ENCODE measurements around the gene CASP2.
"Not testable (repeated sequence)": the region's sequence is repeated elsewhere in the genome, so short reads cannot be mapped to it uniquely, and the experiment has no call there.

The CASP2 gene

DNA sequence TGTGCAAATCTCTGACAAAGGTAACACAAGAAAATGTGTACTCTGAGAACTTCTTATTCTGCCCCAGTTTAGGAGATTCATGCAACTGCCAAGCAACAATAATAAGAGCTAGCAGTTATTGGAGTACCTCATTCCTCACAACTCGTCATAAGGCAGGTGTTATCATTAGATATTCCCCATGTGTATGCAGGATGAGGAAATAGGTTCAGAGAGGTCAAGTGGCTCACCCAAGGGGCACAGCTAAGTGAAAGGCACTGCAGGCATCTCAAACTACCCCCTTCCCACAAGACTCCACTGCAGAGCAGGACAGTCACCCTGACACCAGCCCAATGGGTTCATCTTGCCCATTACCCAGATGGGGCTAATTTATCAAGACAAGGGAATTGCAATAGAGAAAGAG, 26.2 kb upstream of the CASP2 start:
- in situ Hi-C loops (cut with HindIII; ENCODE audit: low pct_ligation_motif_present, low pct_unique_long_range_greater_than_20kb, low sequenced_read_pairs), result no loop called here
- DNase-seq, result no peak

- peak; percentile 86 for DNase-seq
- in situ Hi-C loops (cut with HindIII; ENCODE audit: low pct_ligation_motif_present, low pct_unique_long_range_greater_than_20kb, low sequenced_read_pairs), result no loop called here
Observed at GRCh38 chr7:143263266-143264195, 24.6 kb upstream of the CASP2 start, which contains the start of gene GSTK1. Gene GSTK1, plus strand, starts transcription at chr7:143263441. Its CDS starts 73 bp downstream, at chr7:143263514.

DNA sequence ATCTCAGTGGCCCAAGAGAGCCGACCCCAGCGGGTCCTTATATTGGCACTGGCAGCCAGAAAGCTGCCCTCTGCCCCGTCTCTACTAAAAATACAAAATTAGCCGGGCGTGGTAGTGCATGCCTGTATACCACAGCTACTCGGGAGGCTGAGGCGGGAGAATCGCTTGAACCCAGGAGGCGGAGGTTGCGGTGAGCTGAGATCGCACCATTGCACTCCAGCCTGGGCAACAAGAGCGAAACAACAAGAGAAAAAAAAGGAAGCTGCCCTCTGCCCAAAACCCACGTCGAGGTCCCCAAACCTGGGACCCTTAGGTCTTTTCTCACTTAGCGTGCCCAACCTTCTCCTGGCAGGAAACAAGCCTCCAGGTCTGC, 24.0 kb upstream of the CASP2 start:
- in situ Hi-C loops (cut with HindIII; ENCODE audit: low pct_ligation_motif_present, low pct_unique_long_range_greater_than_20kb, low sequenced_read_pairs), result not testable (repeated sequence)

DNA sequence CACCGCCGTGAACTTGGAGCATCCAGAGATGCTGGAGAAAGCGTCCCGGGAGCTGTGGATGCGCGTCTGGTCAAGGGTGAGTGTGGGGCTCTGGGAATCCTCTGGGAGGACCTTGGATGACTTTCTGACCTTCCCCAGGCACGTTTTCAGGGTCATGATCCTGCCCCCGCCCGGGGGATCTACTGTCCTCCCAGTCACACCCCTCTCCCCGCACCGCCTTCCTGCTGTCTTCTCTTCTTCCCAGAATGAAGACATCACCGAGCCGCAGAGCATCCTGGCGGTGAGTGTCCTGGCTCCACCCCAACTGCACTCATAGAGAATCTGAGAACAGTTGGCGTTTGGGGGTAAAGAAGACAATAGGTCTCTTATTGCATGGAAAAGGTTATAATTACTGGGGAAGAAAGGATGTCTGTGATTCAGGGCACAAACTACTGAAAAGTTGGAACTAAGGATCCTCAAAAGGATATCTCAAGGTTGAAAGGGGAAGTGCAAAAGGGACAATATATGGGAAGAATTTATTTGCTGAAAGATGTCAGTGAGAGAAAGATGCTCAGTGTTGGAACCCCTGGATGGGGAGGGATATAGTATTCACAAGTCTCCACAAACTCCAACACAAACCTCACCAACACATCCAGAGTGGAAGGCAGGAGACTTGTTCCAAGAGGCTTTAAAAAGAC, 23.0 kb upstream of the CASP2 start:
- DNase-seq, result no peak
- in situ Hi-C loops (cut with HindIII; ENCODE audit: low pct_ligation_motif_present, low pct_unique_long_range_greater_than_20kb, low sequenced_read_pairs), result no loop called here

More for the DNA sequence above, 24.0 kb upstream of the CASP2 start:
- not testable (repeated sequence) for DNase-seq

DNA sequence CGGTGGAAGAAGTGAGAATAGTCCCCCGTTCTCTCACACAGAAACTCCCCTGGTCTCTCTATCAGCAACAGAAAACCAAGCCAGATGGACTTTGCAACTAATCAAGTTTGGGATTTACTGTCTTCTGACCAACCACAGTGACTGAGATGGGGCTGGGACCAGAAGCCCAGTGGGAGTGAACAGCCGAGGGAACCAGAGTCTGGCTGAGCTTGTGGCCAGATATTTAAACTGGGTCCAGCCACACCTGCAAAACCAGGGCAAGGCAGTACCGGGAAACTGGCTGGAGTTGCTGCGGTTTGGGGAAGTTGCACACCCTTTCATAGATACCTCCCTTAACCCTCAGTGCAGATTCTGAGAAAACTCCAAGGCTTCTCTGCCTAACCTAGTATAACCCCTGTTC, 18.9 kb upstream of the CASP2 start:
- in situ Hi-C loops (cut with HindIII; ENCODE audit: low pct_ligation_motif_present, low pct_unique_long_range_greater_than_20kb, low sequenced_read_pairs), result no loop called here
- no peak for DNase-seq

GRCh38 chr7:143271240-143271639, 16.9 kb upstream of the CASP2 start:
- no peak for DNase-seq

DNA sequence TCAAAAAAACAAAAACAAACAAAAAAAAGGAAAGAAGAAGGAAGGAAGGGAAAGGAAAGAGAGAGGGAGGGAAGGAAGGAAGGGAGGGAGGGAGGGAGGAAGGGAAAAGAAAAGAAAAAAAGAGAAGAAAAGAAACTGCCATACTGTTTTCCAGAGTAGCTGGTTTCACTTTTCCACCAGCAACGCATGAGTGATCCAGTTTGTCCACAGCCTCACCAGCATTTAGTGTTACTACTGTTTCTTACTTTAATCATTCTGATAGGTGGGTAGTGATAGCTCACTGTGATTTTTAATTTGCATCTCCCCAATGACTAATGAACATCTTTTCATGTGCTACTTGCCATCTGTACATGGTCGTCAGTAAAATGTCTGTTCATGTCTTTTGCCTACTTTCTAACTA, 15.3 kb upstream of the CASP2 start:
- no peak for DNase-seq
- in situ Hi-C loops (cut with HindIII; ENCODE audit: low pct_ligation_motif_present, low pct_unique_long_range_greater_than_20kb, low sequenced_read_pairs), result no loop called here

More at GRCh38 chr7:143271240-143271639, 16.9 kb upstream of the CASP2 start:
- in situ Hi-C loops (cut with HindIII; ENCODE audit: low pct_ligation_motif_present, low pct_unique_long_range_greater_than_20kb, low sequenced_read_pairs), result no loop called here

DNA sequence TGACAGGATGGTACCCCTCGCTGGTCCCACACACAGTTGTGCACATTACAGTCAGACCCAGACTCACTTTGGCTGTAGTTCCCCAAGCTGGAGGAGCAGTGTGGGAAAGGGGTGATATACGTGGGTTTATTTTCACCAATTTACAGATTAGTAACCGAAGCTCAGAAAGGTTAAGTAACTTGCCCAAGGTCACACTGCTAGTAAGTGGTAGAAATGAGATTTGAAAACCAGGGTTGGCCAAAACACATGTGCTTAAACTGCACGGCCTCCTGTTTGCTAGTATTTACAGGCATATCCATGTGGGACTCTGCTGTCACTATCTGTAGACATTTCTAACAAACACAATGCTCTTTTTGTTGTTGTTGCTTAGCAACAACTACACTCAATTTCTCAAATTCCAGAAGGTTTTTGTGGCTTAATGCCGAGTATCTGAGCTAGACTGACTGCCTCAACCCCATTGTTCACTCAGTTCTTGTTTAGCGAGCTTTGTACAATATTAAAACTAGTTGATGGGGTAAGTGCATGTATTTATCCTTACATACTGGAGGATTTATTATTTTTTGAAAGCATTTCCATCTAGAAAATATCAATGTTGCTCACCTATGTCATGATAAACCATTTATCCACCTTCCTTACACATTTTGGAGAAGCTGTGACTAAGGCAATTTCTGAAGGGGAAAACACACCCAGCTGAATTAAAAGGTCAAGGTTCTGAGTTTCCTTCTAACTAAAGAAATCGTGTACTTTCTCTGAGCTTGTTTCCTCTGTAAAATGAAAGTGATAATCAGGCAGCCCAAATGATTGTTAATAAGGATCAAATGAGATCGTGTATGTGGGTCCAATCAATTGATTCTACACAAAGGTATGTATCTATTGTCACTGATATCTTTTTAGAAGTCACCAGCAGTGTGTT, 8.7 kb upstream of the CASP2 start:
- DNase-seq, result peak; percentile 65
- in situ Hi-C loops (cut with HindIII; ENCODE audit: low pct_ligation_motif_present, low pct_unique_long_range_greater_than_20kb, low sequenced_read_pairs), result no loop called here

- in situ Hi-C loops (cut with HindIII; ENCODE audit: low pct_ligation_motif_present, low pct_unique_long_range_greater_than_20kb, low sequenced_read_pairs), result no loop called here
- DNase-seq, result no peak
Observed at GRCh38 chr7:143280160-143280559, 8.0 kb upstream of the CASP2 start.

- DNase-seq, result no peak
- in situ Hi-C loops (cut with HindIII; ENCODE audit: low pct_ligation_motif_present, low pct_unique_long_range_greater_than_20kb, low sequenced_read_pairs), result no loop called here
Observed at GRCh38 chr7:143280566-143280965, 7.6 kb upstream of the CASP2 start.

GRCh38 chr7:143281529-143281928, 6.6 kb upstream of the CASP2 start:
- DNase-seq, result no peak
- in situ Hi-C loops (cut with HindIII; ENCODE audit: low pct_ligation_motif_present, low pct_unique_long_range_greater_than_20kb, low sequenced_read_pairs), result no loop called here

- DNase-seq, result no peak
- in situ Hi-C loops (cut with HindIII; ENCODE audit: low pct_ligation_motif_present, low pct_unique_long_range_greater_than_20kb, low sequenced_read_pairs), result no loop called here
Observed at GRCh38 chr7:143282124-143282523, 6.0 kb upstream of the CASP2 start.

DNA sequence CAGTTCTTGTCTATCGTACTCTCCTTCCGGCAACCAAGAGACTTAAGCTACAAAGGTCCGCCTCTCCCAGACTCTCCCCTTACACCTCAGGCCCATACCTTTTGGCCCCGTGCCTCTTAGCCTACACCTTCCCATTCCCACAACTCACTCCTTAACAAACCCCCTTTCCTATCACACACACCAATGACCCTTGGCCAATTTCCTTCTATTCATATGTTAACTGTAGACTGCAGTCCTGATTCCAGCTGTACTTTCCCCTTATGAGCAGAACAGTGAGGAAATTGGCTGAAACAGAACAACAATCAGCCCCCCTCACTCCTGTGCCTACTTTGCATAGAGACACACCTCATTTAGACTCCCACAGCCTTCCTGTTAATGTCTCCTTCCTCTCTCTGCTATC, 4.8 kb upstream of the CASP2 start:
- DNase-seq, result no peak
- in situ Hi-C loops (cut with HindIII; ENCODE audit: low pct_ligation_motif_present, low pct_unique_long_range_greater_than_20kb, low sequenced_read_pairs), result no loop called here

DNA sequence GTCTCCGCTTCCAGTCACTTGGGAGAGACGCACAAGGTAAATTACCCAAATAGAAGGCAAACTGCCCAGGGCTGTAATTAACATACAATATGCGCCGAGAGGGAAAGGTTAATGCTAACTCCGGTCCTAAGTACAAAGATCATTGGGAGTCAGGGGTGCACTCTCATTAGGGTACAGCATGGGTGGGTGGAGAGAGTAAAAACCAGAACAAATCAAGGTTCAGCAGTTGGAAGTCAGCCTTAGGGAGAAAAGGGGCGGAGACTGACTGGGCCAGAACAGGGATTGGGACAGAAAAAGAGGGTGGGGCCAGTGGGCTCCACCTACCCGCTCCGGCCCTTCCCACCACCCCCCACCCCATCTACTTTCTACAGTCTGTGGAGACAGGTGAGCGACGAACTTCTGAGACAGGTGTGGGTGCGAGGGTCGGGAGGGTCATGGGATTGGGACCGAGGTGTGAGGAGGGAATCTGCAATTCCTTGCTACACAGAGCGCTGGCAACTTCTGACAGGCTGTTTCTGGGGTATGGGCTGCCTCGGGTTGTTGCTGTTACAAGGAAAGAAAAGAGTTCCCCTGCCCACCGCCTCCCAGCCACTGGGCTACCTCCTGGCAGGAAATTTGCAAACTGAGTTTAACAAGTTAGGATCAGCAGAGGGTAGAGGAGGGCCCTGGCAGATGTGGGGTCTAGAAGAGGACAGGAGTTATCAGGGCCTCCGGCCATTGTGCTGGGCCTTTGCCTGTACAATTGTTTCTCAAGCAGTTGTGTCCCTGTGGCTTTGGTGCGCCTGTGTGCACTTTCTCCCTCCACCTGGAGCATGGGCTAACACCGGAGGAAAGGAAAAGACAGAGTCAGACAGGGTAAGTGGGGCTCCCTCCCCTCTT, 3.3 kb upstream of the CASP2 start, which contains the start of gene TMEM139:
TSS of gene TMEM139 (plus strand) at position 368 of the 879 bp plus-strand sequence. CDS start 1,000 bp downstream, outside the sequence.
- DNase-seq, result peak; percentile 91
- in situ Hi-C loops (cut with HindIII; ENCODE audit: low pct_ligation_motif_present, low pct_unique_long_range_greater_than_20kb, low sequenced_read_pairs), result no loop called here

GRCh38 chr7:143285470-143285778, 2.7 kb upstream of the CASP2 start:
- peak; percentile 98 for DNase-seq
- in situ Hi-C loops (cut with HindIII; ENCODE audit: low pct_ligation_motif_present, low pct_unique_long_range_greater_than_20kb, low sequenced_read_pairs), result no loop called here

DNA sequence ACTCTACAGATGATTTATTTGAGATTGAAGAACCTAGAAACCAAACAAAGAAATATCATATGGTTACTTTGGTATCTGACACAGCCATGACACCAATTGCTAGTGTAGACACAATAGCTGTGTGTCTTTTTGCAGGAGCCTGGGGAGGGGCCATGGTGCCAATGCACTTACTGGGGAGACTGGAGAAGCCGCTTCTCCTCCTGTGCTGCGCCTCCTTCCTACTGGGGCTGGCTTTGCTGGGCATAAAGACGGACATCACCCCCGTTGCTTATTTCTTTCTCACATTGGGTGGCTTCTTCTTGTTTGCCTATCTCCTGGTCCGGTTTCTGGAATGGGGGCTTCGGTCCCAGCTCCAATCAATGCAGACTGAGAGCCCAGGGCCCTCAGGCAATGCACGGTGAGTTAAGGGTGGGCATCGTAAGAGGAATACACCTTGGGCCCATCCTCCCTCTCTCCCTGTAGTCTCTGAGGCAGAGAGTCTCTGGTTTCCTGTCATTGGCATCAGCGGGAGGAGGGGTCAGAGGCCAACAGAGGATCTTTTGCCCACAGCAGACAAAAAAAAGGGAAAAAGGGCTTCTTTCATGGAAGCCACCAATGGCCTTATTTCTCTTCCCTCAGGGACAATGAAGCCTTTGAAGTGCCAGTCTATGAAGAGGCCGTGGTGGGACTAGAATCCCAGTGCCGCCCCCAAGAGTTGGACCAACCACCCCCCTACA, 2.2 kb upstream of the CASP2 start:
- DNase-seq, result no peak
- in situ Hi-C loops (cut with HindIII; ENCODE audit: low pct_ligation_motif_present, low pct_unique_long_range_greater_than_20kb, low sequenced_read_pairs), result no loop called here

- in situ Hi-C loops (cut with HindIII; ENCODE audit: low pct_ligation_motif_present, low pct_unique_long_range_greater_than_20kb, low sequenced_read_pairs), result no loop called here
- no peak for DNase-seq
Observed at GRCh38 chr7:143286522-143286890, 1.6 kb upstream of the CASP2 start.
